NCI-H226 (cell line): ENCODE measurements around the gene AKR1C2.
"Not testable (repeated sequence)": the region's sequence is repeated elsewhere in the genome, so short reads cannot be mapped to it uniquely, and the experiment has no call there.

Experiments
- DNase-seq: peaks from one replicate; pipeline ENCODE4 v3.0.0-alpha.2; 2015

The AKR1C2 gene

DNA sequence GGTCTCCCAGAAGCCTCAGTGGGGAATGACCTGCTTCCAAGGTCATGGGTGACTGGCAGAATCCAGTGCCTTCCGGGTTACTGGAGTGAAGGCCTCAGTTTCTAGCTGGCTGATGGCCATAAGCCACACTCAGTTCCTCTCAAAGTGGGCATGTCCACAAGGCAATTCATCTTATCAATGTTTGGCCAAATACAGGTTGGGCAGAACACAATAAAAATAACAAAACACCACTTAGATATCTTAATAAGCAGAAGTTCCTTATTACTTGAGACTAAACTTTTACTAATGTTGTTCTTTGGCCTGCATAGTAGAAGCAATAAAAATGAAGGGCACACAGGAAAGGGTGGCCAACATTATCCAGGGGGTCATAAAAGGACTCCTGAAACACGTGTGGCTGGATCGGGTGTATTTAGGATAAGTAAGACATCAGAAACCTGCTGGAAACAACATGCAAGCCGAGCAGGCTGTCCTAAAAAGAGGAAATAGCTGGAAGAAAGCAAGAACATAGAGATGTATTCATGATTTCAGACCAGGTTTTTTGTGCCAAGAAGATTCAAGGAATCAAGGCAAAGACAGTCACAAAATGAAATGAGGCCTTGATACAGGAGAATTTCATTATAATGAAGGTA, 19.6 kb upstream of the AKR1C2 start:
- DNase-seq: no peak

DNA sequence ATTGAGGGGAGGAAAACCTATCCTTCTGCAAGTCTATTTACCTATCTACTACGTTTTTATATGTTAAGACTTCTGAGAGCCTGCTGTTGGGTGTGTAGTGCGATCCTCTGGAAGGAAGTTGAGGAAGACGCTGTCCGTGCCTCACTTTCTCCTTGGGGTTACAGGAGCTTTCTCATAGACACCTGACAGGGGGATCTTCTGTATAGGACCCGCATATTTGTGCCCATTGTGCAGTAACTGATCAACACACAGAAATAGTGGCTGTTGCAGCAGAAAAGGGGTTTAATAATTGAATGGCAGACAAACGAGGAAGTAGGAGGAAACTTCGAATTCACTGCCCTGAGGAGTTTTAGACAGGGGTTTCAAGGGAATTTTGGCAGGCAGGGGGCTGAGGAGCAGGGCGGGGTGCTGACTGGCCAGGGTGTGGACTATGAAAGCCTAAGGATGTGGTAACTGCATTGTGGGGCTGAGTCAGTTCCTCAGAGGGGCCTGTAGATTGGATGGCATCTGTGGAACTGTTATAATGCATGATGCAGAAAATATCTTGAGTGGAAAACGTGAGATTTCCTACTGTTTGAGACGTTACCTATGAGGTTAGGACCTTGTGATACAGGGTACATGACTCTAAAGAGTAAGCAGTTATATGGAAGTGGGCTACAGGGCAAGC, 18.1 kb upstream of the AKR1C2 start:
- not testable (repeated sequence) for DNase-seq

- DNase-seq: not testable (repeated sequence)
Measured at GRCh38 chr10:5019770-5020612, 16.3 kb upstream of the AKR1C2 start.

GRCh38 chr10:5018671-5019277, 15.1 kb upstream of the AKR1C2 start:
- not testable (repeated sequence) for DNase-seq

GRCh38 chr10:5018134-5018533, 14.5 kb upstream of the AKR1C2 start:
- no peak for DNase-seq

DNA sequence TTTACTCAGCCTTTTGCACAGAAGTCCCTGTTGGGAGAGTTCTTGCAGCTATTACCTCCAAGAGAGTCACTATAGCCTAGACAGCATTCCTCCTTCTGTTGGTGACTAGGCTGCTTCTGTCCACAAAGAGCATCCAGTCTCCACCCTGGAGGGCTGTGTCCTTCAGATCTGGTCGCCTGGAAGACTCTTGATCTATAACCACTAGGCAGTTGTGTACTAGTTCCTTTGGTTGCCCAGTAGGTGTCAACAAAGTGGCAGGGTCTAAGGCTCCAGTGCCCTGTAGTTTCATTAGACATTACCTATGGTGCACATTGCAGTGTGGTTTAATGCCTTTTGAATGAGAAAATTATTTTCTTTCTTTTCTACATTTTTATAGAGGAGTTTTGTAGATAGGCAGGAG, 11.3 kb upstream of the AKR1C2 start:
- DNase-seq: no peak

DNA sequence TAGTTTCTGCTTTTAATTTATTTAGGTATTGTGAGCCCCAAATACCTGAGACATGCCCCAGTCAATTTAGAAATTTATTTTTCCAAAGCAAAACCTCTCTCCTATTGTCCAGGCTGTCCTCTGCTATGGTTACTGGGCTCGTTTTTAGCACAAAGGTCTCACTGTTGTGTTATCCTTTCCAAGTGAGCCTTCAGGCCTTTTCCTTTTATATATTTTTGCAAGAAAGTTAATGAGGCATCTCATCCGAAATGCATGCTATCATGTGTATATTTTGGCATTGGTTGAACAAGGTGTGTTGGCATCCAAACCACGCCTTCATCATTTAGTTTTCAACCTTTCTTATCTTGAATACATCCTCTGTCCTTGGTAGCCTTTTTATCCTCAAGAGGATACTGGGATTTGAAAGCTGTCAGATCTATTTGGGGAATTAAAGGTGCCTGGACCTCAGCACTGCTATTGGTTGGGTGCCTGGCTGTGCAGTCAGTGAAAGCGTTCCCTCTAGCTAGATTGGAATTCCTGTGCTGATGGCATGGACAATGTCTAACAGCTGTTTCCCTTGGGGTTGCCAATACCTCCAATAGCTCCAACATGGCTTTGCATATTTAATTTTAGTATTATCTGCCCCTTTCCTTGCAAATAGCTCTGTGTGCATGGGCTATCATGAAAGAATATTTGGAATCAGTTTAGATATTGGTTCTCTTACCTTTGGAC, 10.7 kb upstream of the AKR1C2 start:
- not testable (repeated sequence) for DNase-seq

DNA sequence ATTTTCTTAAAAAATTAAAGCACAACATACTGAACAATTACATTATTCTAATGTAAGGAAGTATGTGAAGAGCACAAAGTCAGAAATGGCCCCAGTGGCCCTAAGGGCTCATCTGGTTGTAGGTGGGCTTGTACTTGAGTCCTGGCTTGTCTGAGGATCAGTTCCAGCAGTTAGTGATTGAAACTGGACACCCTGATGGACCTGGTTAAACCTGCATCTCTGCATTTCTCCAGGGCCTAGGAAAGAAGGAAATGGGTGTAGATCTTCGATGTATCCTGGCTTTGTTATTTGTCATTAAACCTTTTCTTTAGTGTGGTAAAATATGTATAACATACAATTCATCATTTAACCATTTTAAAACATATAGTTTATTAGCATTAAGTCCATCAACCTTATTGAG, 9.7 kb upstream of the AKR1C2 start:
- DNase-seq: no peak

GRCh38 chr10:5012595-5012994, 8.9 kb upstream of the AKR1C2 start:
- no peak for DNase-seq

DNA sequence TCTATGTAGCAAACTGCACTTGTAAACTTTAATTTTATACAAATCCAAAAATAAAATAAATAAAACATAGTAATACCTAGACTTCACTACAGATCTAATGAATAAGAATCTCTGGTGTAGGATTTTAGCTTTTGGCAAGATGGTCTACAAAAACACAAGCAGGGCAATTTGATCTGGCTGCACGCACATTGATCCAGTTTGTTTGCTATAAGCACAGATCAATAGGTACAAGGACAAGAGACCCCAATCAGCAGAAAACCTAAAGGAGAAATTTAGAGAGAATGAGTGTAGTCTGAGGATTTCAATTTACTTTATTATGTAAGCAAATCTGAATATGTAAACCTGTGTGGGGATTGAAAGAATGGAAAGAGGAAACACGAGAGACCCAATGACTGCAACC, 7.7 kb upstream of the AKR1C2 start:
- not testable (repeated sequence) for DNase-seq

- not testable (repeated sequence) for DNase-seq
Measured at GRCh38 chr10:5010043-5010442, 6.4 kb upstream of the AKR1C2 start.

DNA sequence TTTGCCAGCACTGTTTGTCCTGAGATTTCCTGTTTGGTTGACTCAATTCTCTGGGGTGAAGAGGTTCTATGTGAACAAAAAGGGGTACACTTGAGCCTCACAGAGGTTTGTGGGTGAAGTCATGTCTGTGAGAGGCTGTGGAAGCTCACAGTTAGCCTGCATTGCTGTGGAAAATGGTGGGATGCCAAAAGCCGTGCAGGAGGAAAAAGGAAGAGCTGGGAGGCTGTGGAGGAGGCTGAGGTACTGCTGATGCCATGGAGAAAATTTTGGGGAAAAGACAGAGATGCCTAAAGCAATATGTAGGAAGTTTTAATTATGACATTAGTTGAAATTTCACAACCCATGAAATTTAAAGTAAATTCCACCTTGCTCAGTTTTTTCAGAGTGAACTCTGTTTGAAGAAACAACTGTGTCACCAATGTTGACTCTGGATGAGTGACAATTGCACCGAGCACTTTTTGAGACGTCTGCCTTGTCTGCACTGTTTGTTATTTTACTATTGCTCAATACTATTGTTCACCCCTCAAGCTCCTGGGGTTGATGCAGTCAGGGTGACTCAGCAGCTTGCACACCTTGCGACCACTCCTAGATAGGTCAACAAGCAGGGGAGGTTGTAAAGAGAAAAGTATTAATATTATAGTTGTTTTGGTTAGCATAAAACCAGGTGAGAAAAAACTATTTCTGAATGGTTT, 5.3 kb upstream of the AKR1C2 start:
- not testable (repeated sequence) for DNase-seq

GRCh38 chr10:5004501-5004900, 844 bp upstream of the AKR1C2 start:
- DNase-seq: not testable (repeated sequence)

GRCh38 chr10:5004030-5004385, 351 bp upstream of the AKR1C2 start:
- DNase-seq: not testable (repeated sequence)

DNA sequence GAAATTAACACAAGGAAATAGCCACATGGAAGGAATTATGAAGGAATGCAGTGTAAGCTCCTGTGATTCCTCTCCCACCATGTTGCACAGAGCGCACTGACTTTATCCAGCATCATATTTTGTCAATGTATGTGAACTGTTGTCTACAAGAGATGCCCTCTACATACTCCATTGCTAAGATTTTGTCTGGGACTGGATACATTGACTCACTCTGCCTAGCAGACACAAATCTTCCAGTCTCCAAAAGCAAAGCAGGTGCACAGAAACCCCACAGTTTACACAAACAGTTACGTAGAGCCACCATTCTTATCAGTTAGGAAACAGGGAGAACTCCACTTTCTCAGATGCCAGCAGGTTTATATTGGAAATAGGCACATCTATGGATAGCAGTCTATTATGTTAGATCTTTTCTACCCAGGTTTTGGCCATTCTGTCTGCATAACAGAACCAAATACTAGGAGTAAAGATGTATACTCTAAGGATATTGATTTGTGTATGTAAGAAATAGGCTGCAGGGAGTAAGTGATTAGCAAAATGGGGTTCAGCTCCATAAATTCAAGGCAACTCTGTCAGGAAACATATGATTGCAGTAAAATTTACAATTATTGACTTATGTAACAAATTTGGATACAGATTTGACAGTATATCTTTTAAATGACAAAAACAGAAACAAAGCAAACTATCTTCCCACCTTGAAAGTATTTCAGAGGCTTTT, 1.5 kb downstream of the AKR1C2 start:
- no peak for DNase-seq

GRCh38 chr10:4998671-4999070, 5.0 kb downstream of the AKR1C2 start:
- no peak for DNase-seq

DNA sequence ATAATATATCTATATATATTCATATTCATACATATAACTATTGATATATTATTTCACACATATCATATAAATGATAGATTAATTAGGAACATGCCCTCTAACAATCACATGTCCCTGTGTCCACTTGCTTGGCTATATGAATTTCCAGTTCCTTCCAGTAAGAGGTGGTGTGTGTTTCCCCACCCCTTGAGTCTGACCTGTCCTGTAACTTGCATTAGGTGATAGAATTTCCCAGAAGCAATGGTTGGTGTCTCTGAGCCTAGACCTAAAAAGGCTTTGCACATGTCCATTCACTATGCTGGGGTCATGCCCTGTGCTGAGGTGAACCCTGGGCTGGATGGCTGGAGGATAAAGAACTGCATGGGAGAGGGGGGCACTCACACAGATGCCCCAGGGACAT, 9.4 kb downstream of the AKR1C2 start:
- not testable (repeated sequence) for DNase-seq

GRCh38 chr10:4992564-4992963, 11.1 kb downstream of the AKR1C2 start:
- DNase-seq: not testable (repeated sequence)

GRCh38 chr10:4991463-4991862, 12.2 kb downstream of the AKR1C2 start:
- not testable (repeated sequence) for DNase-seq

DNA sequence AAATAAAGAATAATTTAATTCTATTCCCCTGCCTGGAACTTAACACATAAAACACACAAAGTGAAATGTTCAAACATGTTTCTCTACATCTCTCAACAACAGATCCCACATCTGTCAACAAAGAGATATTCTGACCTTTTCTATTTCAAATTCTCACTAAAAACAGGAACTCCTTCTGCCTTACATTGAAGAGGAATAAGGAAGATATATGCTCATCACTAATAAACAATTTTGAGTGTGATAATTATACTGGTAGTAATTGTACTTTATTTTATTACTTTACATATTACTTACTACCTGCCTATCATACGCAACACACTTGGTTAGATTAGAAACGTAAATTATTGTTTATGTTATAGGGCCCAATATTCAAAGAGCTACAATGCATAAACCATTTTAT, 13.4 kb downstream of the AKR1C2 start:
- DNase-seq: no peak

DNA sequence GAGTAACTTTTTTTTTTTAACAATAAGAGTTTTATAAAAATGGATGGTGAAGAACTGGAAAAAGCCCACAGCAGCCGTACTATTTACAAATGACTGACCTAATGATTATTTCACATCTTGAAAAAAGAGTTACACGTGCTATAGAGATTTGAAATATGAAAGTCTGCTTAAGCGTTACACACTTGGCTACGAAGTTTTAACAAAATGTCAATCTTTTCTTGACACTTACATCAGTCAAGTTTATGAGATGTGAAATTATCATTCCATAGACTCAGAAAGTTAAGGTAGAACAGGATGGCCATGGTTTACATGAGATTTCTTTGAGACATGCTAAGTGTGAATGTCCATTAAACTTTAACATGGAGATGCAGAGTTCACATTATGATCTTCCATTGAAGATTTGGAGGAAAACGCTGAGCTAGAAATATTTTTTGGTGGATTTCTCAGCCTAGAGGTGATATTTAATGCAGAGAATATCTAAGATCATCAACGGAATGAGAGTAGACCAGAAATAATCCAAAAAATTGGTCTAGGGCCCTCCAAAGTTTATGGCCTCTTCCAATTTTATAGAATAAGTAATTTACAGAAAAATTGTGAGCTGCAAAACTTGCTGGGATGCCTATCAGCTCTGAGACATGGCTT, 15.5 kb downstream of the AKR1C2 start:
- DNase-seq: not testable (repeated sequence)
